ENCODE data around the gene PSME1.

Gene PSME1

GRCh38 chr14:24089890-24090289, 46.1 kb upstream of the PSME1 start:
- Histone ChIP-seq H3K27ac (replicated peaks) (no peak overlapping the region), H3K4me3 (replicated peaks; ENCODE audit: insufficient read depth, low read length) (no peak overlapping the region), H3K27me3 (ENCODE audit: insufficient read depth, poor library complexity, severe bottlenecking) (no peaks in the 10 kb centered on the region)
- TF ChIP-seq, protein P1, sequence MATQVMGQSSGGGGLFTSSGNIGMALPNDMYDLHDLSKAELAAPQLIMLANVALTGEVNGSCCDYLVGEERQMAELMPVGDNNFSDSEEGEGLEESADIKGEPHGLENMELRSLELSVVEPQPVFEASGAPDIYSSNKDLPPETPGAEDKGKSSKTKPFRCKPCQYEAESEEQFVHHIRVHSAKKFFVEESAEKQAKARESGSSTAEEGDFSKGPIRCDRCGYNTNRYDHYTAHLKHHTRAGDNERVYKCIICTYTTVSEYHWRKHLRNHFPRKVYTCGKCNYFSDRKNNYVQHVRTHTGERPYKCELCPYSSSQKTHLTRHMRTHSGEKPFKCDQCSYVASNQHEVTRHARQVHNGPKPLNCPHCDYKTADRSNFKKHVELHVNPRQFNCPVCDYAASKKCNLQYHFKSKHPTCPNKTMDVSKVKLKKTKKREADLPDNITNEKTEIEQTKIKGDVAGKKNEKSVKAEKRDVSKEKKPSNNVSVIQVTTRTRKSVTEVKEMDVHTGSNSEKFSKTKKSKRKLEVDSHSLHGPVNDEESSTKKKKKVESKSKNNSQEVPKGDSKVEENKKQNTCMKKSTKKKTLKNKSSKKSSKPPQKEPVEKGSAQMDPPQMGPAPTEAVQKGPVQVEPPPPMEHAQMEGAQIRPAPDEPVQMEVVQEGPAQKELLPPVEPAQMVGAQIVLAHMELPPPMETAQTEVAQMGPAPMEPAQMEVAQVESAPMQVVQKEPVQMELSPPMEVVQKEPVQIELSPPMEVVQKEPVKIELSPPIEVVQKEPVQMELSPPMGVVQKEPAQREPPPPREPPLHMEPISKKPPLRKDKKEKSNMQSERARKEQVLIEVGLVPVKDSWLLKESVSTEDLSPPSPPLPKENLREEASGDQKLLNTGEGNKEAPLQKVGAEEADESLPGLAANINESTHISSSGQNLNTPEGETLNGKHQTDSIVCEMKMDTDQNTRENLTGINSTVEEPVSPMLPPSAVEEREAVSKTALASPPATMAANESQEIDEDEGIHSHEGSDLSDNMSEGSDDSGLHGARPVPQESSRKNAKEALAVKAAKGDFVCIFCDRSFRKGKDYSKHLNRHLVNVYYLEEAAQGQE (IDR thresholded peaks at IDR 0.05; ENCODE audit: insufficient replicate concordance, low read depth): no peak
- TF ChIP-seq GABPA (IDR thresholded peaks at IDR 0.05; ENCODE audit: low read depth) (no peak), POLR2AphosphoS5 (IDR thresholded peaks at IDR 0.05; ENCODE audit: low read depth) (no peak), SPI1 (IDR thresholded peaks at IDR 0.05; ENCODE audit: borderline replicate concordance, low read depth) (no peak)
- TF ChIP-seq, protein P2, sequence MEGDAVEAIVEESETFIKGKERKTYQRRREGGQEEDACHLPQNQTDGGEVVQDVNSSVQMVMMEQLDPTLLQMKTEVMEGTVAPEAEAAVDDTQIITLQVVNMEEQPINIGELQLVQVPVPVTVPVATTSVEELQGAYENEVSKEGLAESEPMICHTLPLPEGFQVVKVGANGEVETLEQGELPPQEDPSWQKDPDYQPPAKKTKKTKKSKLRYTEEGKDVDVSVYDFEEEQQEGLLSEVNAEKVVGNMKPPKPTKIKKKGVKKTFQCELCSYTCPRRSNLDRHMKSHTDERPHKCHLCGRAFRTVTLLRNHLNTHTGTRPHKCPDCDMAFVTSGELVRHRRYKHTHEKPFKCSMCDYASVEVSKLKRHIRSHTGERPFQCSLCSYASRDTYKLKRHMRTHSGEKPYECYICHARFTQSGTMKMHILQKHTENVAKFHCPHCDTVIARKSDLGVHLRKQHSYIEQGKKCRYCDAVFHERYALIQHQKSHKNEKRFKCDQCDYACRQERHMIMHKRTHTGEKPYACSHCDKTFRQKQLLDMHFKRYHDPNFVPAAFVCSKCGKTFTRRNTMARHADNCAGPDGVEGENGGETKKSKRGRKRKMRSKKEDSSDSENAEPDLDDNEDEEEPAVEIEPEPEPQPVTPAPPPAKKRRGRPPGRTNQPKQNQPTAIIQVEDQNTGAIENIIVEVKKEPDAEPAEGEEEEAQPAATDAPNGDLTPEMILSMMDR (IDR thresholded peaks at IDR 0.05; ENCODE audit: insufficient read depth, low read length): no peak
- DNase-seq (ENCODE audit: low read depth in 1 of 2, low spot score in 1 of 2): no peak

DNA sequence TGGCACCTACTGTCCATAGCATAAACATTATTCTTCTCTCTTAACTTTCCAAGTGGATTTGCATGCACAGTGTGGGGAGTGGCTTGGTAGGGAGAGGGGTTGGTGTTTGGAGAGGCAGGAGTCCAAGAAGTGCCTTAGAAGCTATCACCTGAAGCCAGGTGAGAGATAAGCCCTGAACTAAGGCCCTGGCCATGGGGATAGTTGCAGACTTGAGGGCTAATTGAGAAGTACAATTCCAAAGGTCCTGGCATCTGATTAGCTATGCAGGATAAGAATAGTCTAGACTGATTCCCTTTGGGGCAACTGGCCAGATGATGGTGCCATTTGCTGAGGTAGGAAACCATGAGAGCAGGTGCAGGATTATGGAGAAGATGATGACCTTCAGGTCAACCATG, 43.9 kb upstream of the PSME1 start:
- no peak for DNase-seq (ENCODE audit: low read depth in 1 of 2, low spot score in 1 of 2)
- Histone ChIP-seq H3K4me3 (replicated peaks; ENCODE audit: insufficient read depth, low read length) (no peak overlapping the region), H3K27ac (replicated peaks) (no peak overlapping the region), H3K27me3 (ENCODE audit: insufficient read depth, poor library complexity, severe bottlenecking) (no peaks in the 10 kb centered on the region)
- TF ChIP-seq POLR2AphosphoS5 (IDR thresholded peaks at IDR 0.05; ENCODE audit: low read depth) (no peak), SPI1 (IDR thresholded peaks at IDR 0.05; ENCODE audit: borderline replicate concordance, low read depth) (no peak), GABPA (IDR thresholded peaks at IDR 0.05; ENCODE audit: low read depth) (no peak)
- TF ChIP-seq, protein P2 (IDR thresholded peaks at IDR 0.05; ENCODE audit: insufficient read depth, low read length): no peak
- TF ChIP-seq, protein P1 (IDR thresholded peaks at IDR 0.05; ENCODE audit: insufficient replicate concordance, low read depth): no peak

GRCh38 chr14:24092505-24093206, 43.3 kb upstream of the PSME1 start:
- DNase-seq (ENCODE audit: low read depth in 1 of 2, low spot score in 1 of 2): no peak
- TF ChIP-seq POLR2AphosphoS5 (IDR thresholded peaks at IDR 0.05; ENCODE audit: low read depth) (no peak), SPI1 (IDR thresholded peaks at IDR 0.05; ENCODE audit: borderline replicate concordance, low read depth) (no peak), GABPA (IDR thresholded peaks at IDR 0.05; ENCODE audit: low read depth) (no peak)
- TF ChIP-seq, protein P1 (IDR thresholded peaks at IDR 0.05; ENCODE audit: insufficient replicate concordance, low read depth): no peak
- TF ChIP-seq, protein P2 (IDR thresholded peaks at IDR 0.05; ENCODE audit: insufficient read depth, low read length): no peak
- Histone ChIP-seq H3K27me3 (ENCODE audit: insufficient read depth, poor library complexity, severe bottlenecking) (no peaks in the 10 kb centered on the region), H3K4me3 (replicated peaks; ENCODE audit: insufficient read depth, low read length) (no peak overlapping the region), H3K27ac (replicated peaks) (no peak overlapping the region)
